ENCODE results near the gene BBOX1.
"Not testable (repeated sequence)": the region's sequence is repeated elsewhere in the genome, so short reads cannot be mapped to it uniquely, and the experiment has no call there.

BBOX1 gene

DNA sequence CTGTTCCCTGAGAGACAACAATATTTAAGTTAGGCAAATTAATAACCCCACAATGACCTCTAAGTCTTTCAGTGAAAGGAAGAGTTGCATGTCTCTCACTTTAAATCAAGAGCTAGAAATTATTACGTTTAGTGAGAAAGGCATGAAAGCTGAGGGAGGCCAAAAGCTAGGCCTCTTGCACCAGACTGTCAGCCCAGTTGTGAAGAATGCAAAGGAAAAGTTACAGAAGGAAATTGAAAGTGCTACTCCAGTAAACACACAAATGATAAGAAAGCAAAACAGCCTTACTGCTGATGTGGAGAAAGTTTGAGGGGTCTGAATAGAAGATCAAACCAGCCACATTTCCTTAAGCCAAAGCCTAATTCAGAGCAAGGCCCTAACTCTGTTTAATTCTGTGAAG, 45.0 kb downstream of the BBOX1 start:
- DNase-seq, result no peak

DNA sequence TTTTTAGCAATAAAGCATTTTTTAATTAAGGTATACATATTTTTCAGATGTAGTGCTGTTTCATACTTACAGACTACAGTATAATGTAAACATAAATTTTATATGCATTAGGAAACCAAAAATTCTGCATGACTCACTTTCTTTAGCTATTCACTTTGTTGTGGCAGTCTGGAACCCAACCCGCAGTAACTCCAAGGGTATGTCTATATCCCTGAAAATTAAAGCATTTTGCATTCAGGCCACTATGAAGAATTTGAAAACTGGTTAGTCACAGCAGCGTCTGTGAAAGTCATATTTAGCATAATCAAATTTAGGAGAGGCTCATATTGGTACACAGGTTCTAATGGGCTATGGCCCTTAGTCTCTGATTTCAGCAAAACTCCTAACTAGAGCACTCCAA, 46.8 kb downstream of the BBOX1 start:
- no peak for DNase-seq

DNA sequence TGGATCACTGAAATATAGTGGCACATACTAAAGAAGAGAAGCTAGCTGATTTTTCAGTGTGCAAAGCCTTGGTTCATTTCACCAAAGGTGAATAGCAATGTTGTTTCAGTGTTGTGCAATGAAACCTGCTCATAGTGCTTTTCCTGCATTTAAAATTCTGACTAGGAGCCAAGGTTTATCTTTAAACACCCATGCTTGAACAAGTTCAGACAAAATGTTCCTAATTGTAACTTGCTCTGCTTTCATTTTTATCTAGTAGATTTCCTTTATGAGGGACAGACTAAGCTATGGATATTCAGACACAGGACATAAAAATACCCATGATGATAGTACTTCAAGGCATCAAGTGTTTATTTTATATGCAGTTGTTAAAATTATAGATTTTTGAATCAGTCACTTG, 47.7 kb downstream of the BBOX1 start:
- DNase-seq, result no peak

DNA sequence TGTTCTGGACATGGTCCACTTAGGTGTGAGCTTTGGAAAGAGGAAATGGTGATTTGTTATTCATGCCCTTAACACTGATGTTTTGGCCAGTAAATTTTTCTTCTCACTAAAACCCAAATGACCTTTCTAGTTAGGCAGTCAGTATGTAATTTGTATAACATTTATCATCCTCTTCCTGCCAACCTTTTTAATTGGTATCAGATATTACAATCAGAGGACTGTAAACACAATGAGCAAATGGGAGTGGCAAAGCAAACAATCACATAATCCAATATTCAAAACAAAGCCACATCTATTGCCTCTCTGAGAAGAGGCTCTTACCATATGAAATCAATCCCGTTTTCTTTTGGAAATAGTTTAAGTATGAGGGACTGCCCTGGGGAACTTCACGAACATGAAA, 49.1 kb downstream of the BBOX1 start:
- no peak for DNase-seq

DNA sequence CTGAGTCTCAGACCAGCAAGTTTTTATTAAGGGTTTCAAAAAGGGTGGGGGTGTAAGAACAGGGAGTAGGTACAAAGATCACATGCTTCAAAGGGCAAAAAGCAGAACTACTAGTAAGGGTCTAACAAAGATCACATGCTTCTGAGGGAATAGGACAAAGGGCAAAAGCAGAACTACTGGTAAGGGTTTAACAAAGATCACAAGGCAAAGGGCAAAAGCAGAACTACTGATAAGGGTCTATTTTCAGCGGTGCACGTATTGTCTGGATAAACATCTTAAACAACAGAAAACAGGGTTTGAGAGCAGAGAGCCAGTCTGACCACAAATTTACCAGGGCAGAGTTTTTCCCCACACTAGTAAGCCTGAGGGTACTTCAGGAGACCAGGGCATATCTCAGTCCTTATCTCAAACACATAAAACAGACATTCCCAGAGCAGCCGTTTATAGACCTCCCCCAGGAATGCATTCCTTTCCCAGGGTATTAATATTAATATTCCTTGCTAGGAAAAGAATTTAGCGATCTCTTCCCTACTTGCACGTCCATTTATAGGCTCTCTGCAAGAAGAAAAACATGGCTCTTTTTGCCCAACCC, 49.8 kb downstream of the BBOX1 start:
- not testable (repeated sequence) for DNase-seq

DNA sequence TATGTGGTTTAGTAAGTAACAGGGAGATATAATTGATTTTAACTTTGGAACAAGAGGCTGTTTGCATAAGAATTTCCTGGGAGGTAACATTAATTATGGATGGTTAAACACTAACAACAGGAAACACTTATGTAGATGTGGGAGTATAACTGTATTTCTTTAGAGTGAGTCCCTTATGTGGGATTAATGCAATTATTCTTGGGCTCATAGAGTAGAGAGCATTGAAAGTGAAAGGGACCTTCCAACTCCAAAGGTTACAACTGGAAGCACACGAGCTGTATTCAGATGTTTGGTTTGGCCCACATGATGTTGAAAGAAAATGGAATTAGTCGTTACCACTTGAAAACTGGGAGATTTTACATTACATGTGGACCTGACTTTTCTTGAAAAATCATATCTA, 53.5 kb downstream of the BBOX1 start:
- DNase-seq, result no peak

DNA sequence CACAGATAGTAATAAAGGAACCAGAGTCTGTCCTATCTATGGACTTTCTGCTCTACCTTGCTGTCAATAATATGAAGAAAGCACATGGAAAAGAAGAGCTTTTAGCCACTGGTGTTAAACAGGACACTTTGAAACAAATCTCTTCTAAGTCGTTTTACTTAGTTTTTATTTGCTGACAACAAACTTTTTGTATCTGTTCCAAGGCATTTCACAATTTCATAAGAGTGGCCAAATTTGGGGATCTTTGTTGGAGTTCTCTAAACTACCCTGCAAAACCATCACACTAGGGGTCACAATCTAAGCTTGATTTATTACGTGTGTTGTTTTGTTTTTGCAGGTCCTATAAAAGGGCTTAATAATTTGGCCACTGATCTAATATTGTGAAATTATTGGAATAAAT, 54.4 kb downstream of the BBOX1 start:
- DNase-seq, result no peak

DNA sequence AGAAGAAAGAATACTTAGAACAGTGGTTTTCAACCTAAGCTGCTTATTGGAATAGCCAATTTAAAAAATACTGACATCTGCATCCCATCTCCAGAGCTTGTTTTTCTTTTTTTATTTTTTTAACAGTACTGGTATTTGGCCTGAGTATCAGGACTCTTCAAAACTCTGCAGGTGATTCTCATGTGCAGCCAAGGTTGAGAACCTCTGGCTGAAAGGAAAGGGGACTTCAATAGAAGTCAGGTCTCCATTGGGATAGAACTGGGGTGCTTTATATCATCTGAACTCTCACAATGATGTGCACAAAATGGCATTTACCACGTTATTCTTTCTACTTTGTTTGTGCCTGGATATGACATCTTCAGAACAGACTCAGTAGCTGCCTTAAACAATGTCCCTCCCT, 55.3 kb downstream of the BBOX1 start:
- no peak for DNase-seq

DNA sequence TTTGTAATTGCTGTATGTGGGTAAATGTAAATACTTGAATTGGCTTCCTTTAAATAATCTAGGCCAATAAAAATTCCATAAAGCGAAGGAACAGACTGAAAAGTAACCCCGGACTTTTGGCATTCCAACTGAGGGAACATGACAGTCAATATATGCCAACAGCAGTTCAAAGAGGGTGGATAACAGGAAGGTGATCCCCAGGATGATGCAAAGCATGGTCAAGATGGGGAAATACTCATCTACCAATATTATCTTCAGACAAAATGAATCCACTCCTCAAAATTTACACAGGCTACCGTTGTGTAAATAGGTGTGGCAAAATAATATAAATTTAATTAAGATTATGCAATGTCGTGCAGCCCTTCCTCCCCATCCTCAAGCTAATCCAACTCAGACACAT, 56.9 kb downstream of the BBOX1 start:
- DNase-seq, result no peak

DNA sequence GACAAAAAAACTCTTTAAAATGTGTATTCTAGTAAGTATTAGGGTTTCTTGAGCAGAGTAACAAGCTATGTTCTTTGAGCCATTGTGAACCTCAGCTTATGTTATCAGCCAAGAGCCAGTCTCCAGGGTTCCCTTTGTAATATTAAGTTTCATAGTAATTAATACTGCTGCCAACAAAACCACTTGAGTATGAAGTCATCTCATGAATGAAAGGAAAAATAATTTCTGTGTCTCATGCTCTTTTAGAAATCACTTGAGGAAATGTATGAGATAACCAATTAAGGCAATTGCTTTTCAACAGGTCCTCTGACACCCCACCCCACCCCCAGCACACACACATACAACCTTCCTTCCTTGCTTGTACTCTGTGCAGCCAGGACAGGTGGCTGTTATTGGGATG, 59.9 kb downstream of the BBOX1 start:
- no peak for DNase-seq

DNA sequence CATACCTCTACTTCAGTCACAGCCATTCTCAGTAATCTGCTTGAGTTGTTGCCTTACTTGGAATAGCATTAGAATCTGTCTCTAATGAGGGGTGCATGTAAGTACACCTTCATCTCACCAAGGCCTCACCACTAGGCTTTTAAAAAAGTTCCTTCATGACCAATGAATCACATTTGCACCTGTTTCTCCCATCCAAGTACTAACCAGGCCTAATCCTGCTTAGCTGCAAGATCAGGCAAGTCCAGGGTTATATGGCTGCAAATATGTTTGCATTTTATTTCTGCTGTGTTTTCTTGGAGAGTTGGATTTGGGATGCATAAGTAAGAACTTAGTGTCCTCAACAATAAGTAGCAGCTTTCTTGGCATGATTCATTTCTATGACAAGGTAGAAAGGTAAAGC, 66.9 kb downstream of the BBOX1 start:
- DNase-seq, result no peak

DNA sequence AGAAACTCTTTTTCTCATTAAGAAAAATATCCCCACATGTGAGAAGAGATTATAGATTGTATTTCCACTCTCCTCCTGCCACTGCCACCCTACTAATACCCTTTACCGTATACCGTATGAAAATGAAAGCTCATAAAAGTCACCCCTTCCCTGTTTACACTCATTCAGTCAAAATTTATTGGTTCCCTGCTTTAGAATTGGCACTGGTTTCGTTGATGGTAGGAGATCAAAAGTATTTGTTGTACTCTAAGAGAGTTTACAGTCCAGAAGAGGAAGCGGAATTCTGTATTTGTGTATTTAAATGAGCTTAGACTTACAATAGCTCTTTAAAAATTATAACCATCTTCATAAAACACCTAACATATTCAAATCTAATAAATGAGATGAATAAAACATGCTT, 68.2 kb downstream of the BBOX1 start:
- no peak for DNase-seq

DNA sequence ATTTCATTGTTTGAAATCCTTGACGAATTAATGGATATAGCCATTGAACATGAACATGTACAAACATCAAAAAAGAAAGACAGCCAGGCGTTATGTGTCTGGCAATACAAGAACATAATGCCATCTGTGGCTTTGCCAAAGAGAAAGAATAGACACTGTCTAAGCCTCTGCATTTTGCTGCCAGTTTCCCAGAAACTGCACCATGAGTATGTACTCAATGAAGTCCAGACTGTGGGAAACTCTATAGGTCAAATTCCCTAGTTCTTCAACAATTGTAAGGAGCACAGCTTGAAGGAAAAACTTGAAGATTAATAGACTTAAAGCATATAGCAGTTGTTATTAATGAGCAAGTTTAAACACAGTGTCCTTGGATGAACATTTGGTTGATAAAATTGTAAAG, 71.3 kb downstream of the BBOX1 start:
- no peak for DNase-seq

DNA sequence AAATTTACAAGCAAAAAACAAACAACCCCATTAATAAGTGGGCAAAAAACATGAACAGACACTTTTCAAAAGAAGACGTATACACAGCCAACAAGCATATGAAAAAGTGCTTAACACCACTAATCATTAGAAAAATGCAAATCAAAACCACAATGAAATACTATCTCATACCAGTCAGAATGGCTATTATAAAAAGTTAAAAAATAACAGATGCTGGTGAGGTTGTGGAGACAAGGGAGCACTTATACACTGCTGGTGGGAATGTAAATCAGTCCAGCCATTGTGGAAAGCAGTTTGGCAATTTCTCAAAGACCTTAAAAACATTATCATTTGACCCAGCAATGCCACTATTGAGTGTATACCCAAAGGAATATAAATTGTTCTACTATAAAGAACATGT, 72.3 kb downstream of the BBOX1 start:
- DNase-seq, result no peak

DNA sequence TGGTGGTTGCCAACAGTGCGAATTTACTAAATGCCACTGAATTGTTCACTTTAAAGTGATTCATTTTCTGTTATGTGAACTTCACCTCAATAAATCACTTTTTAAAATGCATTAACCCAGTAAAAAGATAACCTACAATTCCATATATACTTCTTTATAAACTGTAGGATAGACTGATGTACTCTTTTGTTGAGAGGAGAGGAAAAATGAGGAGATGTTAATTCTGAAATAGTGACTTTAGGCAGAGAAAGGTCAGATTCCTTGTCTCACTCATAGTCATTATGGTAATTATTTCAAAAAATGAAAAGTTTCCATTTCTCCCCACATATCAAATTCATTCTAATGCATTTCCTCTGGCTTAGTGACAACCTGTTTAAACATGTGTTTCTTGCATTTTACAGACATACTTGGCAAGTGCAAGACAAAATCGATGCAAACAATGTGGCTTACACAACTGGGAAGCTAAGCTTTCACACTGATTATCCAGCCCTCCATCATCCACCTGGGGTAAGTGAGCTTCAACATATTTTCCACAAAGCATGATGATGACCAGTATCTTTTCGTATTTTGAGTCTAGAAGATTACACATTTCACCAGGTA, 74.5 kb downstream of the BBOX1 start:
- DNase-seq, result no peak

DNA sequence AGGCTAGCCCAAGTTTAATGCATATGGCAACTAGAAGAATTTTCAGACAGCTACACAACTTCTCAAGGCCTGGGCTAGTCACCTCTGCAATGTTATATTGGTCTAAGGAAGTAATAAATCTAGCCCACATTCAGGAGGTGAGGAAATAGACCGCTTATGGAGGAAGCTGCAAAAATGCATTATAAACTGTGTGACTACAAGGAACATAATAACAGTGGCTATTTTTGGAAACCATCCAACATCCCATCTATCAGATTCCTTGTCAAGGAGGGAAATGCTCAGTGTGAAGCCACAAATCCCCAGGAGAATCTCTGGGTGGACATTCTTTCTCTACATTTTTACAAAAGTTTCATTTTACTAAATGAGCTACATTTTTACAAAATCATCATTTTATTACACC, 76.1 kb downstream of the BBOX1 start:
- DNase-seq, result no peak

DNA sequence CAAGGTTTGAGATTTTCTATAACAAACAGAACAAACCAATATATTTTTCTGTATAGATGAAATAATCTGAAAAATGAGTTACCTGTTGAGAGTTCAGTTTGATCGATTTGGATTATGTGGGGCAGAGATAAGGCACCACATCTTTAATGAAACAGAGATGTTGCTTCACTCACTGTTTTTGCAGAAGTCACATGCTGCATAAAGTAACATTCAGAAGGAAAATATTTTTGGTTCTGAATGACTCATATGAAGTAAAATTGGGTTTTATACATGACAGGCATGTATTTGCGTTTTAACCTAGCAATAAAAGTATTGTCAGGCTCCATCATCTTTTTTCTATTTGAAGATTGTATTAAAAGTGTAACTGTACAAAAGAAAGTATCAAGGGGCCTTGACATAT, 77.8 kb downstream of the BBOX1 start:
- no peak for DNase-seq

DNA sequence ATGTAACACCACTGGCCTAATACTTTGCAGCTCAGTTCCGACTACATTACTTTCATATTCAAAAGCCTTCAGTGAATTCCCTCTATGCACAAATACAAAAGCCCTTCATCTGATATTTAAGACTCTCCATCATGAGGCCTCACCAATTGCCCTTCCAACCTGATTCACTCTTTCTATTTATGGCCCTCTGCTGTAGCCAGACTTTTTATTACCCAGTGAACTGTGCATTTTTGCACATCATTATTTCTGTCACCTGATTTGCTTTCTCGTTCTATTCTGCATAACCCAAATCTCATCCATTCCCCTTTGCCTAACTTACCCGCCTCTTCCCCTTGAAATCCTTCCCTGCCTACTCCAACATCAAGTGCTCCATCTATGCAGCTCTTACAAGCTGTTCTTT, 78.3 kb downstream of the BBOX1 start:
- no peak for DNase-seq

DNA sequence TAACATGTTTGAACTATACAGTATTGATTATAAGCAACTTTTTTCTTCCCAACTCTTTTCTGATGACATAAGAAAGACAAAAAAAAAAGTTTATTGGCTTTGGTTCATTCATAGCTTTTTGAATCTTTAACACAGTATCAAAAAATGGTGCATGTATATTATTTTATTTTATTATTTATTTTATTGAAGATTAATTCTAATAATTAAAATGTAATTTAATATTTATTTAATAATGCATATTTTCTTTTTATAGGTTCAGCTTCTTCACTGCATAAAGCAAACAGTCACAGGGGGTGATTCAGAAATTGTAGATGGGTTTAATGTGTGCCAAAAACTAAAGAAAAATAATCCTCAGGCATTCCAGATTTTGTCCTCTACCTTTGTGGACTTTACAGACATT, 78.8 kb downstream of the BBOX1 start:
- DNase-seq, result no peak

DNA sequence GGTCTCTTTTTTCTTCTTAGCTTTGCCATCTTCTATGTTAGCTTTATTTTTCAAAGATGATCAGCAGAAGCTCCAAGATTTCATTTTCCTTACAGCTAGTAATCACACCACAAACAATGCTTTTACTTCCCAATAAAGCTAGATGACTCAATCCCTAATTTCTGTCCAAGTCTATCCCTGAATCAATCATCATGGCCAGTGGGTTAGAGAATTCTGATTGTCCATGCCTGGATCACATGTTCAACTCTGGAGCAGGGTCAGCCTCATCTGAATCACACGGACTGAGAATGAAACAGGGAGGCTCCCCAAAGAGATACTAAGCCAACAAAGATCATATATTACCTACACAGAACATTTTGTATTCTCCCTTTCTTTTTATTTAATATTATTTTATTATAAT, 79.6 kb downstream of the BBOX1 start:
- DNase-seq, result no peak

DNA sequence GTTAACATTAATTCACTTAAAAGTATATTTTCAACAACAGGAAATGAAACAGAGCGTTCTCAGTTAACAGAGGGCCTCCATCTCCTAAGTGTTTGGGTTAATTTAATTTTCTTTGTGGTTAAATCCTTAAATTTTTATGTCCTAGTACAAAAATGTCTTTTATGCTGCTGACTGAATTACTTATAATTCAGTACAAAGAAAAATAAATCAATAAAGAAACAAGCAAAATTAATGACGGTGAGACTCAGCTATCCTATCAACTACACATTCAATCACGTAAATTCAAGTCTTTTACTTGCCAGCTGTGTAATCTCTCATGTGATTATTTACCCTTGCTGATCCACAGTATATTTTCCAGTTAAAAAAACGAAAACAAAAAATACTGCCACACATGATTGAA, 81.4 kb downstream of the BBOX1 start:
- no peak for DNase-seq

DNA sequence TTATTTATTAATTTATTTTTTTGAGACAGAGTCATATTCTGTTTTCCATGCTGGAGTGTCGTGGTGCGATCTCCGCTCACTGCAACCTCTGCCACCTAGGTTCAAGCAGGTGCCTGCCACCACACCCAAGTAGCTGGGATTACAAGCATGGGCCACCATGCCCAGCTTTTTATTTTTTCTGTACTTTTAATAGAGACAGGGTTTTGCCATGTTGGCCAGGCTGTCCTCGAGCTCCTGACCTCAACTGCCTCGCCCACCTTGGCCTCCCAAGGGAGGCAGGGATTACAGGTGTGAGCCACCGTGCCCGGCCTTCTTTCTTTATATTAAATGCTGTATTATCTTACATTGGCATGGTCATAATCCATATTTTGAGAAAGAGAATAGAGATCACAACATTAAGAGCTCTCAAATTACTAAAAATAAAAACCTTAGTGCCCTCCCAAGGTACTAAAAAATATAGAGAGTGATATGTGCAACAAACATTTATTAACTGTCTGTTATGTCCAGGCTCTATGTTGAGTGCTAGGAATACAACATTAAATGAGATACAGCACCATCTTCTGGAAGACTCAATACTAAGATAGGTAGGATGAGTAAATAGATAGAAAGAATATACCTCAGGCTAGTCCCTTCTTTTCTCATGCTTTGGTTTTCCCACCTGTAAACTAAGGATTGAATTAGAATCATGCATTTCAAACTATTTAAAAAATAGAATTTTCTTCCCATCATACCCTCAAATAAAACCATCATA, 84.1 kb downstream of the BBOX1 start:
- no peak for DNase-seq

DNA sequence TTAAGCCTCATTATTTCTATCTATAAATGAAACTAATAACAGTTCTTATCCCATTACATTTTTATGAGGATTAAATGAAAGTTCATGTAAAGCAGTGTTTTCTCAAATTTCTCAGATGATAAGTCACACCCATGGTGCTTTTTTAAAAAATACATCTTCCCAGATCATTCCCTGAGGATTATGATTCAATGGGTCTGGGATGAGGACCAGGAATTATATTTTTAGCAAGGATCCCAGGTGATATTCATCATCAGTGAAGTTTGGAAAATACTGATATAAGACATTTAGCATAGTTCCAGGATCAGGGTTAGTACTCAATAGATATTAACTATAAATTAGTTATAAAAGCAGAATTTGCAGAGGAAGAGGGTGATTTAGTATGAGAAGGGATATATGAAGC, 89.1 kb downstream of the BBOX1 start:
- DNase-seq, result no peak

DNA sequence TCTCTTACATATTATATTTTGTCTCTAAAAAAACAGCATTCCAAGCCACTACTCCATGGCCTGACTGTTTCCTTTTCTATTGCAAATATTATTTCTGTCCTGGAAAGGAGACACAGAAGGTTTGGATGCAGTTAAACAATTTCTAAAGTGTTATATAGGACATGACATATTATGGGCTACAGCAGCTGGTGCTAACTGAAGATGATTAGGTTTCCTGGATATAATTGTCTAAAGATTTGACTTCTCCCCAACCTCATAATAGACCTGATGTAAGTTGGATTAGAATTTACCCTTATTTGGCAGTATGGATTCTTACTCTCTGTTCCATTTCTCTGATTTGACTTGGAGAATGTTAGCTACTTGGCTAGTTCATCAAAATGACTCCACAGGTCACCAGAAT, 90.2 kb downstream of the BBOX1 start:
- DNase-seq, result no peak

DNA sequence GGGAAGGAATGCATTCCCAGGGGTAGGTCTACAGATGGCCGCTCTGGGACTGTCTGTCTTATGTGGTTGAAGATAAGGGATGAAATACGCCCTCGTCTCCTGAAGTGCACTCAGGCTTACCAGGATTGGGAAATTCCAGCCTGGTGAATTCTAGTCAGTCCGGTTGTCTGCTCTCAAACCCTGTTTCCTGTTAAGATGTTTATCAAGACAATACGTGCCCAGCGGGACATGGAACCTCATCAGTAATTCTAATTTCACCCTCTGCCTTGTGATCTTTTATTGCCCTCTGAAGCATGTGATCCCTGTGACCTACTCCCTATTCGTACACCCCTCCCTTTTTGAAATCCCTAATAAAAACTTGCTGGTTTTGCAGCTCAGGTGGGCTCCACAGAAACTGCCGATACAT, 95.3 kb downstream of the BBOX1 start:
- DNase-seq, result not testable (repeated sequence)
